Thyroid gland (tissue), 4 donors: ENCODE data around the gene SACM1L.

ENCODE experiments used
- POLR2A ChIP-seq, 2 donors: fragments of 450-650 bp; IDR thresholded peaks; one replicate each; pipeline ENCODE4 v1.6.1; 2017; ENCODE audit warnings: antibody characterized with exemption in 2 of 2, mild to moderate bottlenecking in 2 of 2, moderate library complexity in 1 of 2
- TF ChIP-seq, protein P1 (sequence below), 6 experiments: fragments of 200-600 bp in 3 of 6; fragments of 450-650 bp in 3 of 6; sonication (generic) in 3 of 6; IDR thresholded peaks; one replicate each; pipeline ENCODE4 v1.5.1; 2016 to 2019; ENCODE audit warnings: antibody characterized with exemption in 6 of 6, mild to moderate bottlenecking in 2 of 6, inconsistent platforms in 1 of 6, moderate library complexity in 1 of 6

- no peak for TF ChIP-seq POLR2A (IDR thresholded peaks at IDR 0.05)
- TF ChIP-seq, protein P1, sequence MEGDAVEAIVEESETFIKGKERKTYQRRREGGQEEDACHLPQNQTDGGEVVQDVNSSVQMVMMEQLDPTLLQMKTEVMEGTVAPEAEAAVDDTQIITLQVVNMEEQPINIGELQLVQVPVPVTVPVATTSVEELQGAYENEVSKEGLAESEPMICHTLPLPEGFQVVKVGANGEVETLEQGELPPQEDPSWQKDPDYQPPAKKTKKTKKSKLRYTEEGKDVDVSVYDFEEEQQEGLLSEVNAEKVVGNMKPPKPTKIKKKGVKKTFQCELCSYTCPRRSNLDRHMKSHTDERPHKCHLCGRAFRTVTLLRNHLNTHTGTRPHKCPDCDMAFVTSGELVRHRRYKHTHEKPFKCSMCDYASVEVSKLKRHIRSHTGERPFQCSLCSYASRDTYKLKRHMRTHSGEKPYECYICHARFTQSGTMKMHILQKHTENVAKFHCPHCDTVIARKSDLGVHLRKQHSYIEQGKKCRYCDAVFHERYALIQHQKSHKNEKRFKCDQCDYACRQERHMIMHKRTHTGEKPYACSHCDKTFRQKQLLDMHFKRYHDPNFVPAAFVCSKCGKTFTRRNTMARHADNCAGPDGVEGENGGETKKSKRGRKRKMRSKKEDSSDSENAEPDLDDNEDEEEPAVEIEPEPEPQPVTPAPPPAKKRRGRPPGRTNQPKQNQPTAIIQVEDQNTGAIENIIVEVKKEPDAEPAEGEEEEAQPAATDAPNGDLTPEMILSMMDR (IDR thresholded peaks at IDR 0.05), result no peak
Measured at GRCh38 chr3:45688194-45688881, 858 bp upstream of the SACM1L start.
